T-cell (primary cell): ENCODE data around the gene FRMPD1. TPM values are rescaled to one million over a fixed set of nuclear protein-coding genes. Genes with fewer than 3 reads are reported as not detected.

Experiments used
- ATAC-seq, 4 experiments: fragments of 200-7000 bp in 3 of 4; fragments of 150-1000 bp in 1 of 4; cut with Tn5 transposase; replicated peaks in 1 of 4; 1 replicate in 3 of 4; 2 replicates in 1 of 4; pipeline ENCODE4 v1.10.0; 2021; ENCODE audit warnings: moderate library complexity in 3 of 4, mild to moderate bottlenecking in 2 of 4, moderate number of reproducible peaks in 1 of 4
- CTCF ChIA-PET, 2 donors: fragments of 300-600 bp; sonication (Branson Sonifier 250); formaldehyde crosslinking; loops; one replicate each; lab custom pipeline; 2022; ENCODE audit warnings: antibody characterized with exemption in 2 of 2; lab: Charles Lee
- POLR2A ChIA-PET, 2 donors: fragments of 300-600 bp; sonication (Branson Sonifier 250); formaldehyde crosslinking; loops; one replicate each; lab custom pipeline; 2022; ENCODE audit warnings: antibody characterized with exemption in 2 of 2; lab: Charles Lee
- DNase-seq, 35 experiments: peaks; one replicate each; pipeline versions ENCODE4 v3.0.0 to v3.0.0-alpha.2; 2013 to 2023
- H3K27ac ChIP-seq: one replicate; pipeline ENCODE4 v1.5.1; 2013; ENCODE audit warnings: low read length
- H3K27me3 ChIP-seq, 2 experiments: replicated peaks in 1 of 2; 1 replicate in 1 of 2; 2 replicates in 1 of 2; pipeline versions ENCODE4 v1.6.1 to v1.7.0; 2013; ENCODE audit warnings: low read length in 1 of 2, mixed read lengths in 1 of 2; ENCODE audit not compliant: control insufficient read depth in 2 of 2, insufficient read depth in 2 of 2; ENCODE audit errors: extremely low read depth in 1 of 2
- H3K36me3 ChIP-seq, 2 donors: 1 replicate in 1 of 2; 2 replicates in 1 of 2; pipeline versions ENCODE4 v1.6.1 to v1.7.0; 2013; ENCODE audit warnings: low read length in 1 of 2; ENCODE audit not compliant: control insufficient read depth in 2 of 2, insufficient read depth in 1 of 2; ENCODE audit errors: extremely low read depth in 1 of 2
- H3K4me1 ChIP-seq, 2 experiments: 1 replicate in 1 of 2; 2 replicates in 1 of 2; pipeline versions ENCODE4 v1.6.1 to v1.7.0; 2013; ENCODE audit warnings: low read length in 2 of 2, mixed read lengths in 1 of 2; ENCODE audit not compliant: insufficient read depth in 2 of 2, control insufficient read depth in 1 of 2; ENCODE audit errors: extremely low read depth in 1 of 2
- H3K4me3 ChIP-seq, 2 donors: 1 replicate in 1 of 2; 2 replicates in 1 of 2; pipeline versions ENCODE4 v1.5.1 to v1.7.0; 2013; ENCODE audit warnings: mild to moderate bottlenecking in 2 of 2, low read length in 1 of 2, moderate library complexity in 1 of 2; ENCODE audit not compliant: control insufficient read depth in 1 of 2; ENCODE audit errors: extremely low read depth in 1 of 2
- H3K9me3 ChIP-seq: 2 replicates; pipeline ENCODE4 v1.7.0; 2013
- H3K27ac Mint-ChIP-seq, 2 donors: one replicate each; pipeline ENCODE4 v1.8.0; 2020 to 2021; ENCODE audit warnings: mild to moderate bottlenecking in 2 of 2, mixed read lengths in 2 of 2
- H3K27me3 Mint-ChIP-seq, 2 donors: one replicate each; pipeline ENCODE4 v1.8.0; 2021 to 2022; ENCODE audit warnings: mixed read lengths in 2 of 2
- H3K36me3 Mint-ChIP-seq: one replicate; pipeline ENCODE4 v1.8.0; 2021; ENCODE audit warnings: mixed read lengths
- H3K4me1 Mint-ChIP-seq, 3 donors: one replicate each; pipeline ENCODE4 v1.8.0; 2020 to 2022; ENCODE audit warnings: mixed read lengths in 3 of 3, mild to moderate bottlenecking in 1 of 3
- H3K4me3 Mint-ChIP-seq, 3 donors: one replicate each; pipeline ENCODE4 v1.8.0; 2020 to 2022; ENCODE audit warnings: mild to moderate bottlenecking in 3 of 3, mixed read lengths in 3 of 3, moderate library complexity in 3 of 3
- H3K9me3 Mint-ChIP-seq, 3 donors: one replicate each; pipeline ENCODE4 v1.8.0; 2020 to 2022; ENCODE audit warnings: mixed read lengths in 3 of 3
- WGBS: methylation state at CpG from one replicate; pipeline ENCODE4 v1.1.5; 2013; ENCODE audit warnings: missing lambda C conversion rate; ENCODE audit not compliant: insufficient coverage; 5-methylcytosine and 5-hydroxymethylcytosine counted together
- total RNA-seq, 35 experiments: library from RNA in 6 of 35; stranded (reverse) in 6 of 35; fragments of 120-200 nt in 1 of 35; gene quantifications; one replicate each; pipeline versions ENCODE4 v1.2.1 to v1.2.4 and lab custom pipeline; 2013 to 2026

Gene FRMPD1
- total RNA-seq, 5 donors from 2014 or later (not counting 1 experiment from before 2014, with no cell fraction given): not detected

DNA sequence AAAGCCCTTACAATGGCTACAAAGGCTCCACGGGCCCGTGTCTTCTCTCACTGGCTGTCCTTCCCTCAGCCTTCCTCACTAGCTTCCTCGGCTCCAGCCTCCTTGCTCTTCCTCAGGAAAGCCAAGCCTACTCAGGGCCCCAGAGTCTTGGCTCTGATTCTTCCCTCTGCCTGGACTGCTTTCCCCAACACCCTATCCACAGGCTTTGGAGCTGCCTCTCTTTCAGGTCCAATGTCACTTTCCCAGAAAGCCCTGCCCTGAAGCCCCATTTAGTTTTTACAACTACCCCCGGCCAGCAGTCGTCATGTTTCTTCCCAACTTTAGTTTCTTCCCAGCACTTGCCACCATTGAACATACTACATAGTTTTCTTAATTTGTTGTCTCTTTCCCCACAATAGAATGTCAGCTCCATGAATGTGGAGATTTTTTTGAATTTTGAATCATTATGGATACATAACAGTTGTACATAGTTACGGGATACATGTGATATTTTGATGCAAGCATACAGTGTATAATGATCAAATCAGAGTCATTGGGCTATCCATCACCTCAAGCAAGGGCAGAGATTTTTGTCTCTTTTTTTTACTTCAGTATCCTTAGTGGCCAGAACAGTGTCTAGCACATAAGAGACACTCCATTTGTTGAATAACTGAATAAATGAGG is 40.9 kb upstream of the FRMPD1 start:
- no peak overlapping the region for H3K4me3 ChIP-seq
- 58% methylated on average over 3 of the region's 6 CpGs for WGBS
- DNase-seq: no peak
- no peaks in the 10 kb centered on the region for H3K36me3 ChIP-seq
- Mint-ChIP-seq H3K4me1 (no peaks in the 10 kb centered on the region), H3K27ac (no peak overlapping the region), H3K27me3 (peaks cover 11 to 17% of the 10 kb centered on the region in 2 donors), H3K36me3 (no peaks in the 10 kb centered on the region), H3K9me3 (no peaks in the 10 kb centered on the region), H3K4me3 (no peak overlapping the region)
- ChIA-PET POLR2A (no interaction called here), CTCF (no interaction called here)
- ATAC-seq: no peak
- H3K9me3 ChIP-seq: no peaks in the 10 kb centered on the region
- no peak overlapping the region for H3K27ac ChIP-seq
- no peaks in the 10 kb centered on the region for H3K4me1 ChIP-seq
- peaks cover 0 to 10% of the 10 kb centered on the region in 2 experiments for H3K27me3 ChIP-seq

DNA sequence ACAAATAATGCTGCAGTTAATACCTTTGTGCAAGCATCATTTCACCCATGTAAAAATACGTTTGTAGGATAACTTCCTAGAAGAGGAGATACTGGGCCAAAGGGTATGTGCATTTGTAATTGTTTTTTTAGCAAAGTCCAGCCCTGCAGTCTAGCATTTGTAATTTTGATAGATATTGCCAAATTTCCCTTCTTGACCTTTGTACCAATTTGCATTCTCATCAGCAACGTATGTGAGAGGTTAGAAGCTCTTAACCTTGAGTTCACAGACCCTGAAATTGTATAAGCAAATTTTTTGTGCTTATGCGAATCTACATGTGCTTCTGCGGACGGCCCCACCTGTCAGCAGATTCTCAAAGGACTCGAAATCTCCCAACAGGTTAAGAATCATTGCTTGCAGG is 39.7 kb upstream of the FRMPD1 start:
- no peaks in the 10 kb centered on the region for H3K9me3 Mint-ChIP-seq
- H3K4me1 ChIP-seq: no peaks in the 10 kb centered on the region
- H3K27me3 Mint-ChIP-seq: peaks cover 11 to 17% of the 10 kb centered on the region in 2 donors
- no peaks in the 10 kb centered on the region for H3K9me3 ChIP-seq
- WGBS: no CpG with 5 or more reads among the region's 6 CpGs
- H3K36me3 Mint-ChIP-seq: no peaks in the 10 kb centered on the region
- no peak overlapping the region for H3K4me3 Mint-ChIP-seq
- H3K4me1 Mint-ChIP-seq: no peaks in the 10 kb centered on the region
- no peaks in the 10 kb centered on the region for H3K36me3 ChIP-seq
- H3K27me3 ChIP-seq: peaks cover 0 to 6% of the 10 kb centered on the region in 2 experiments
- ChIA-PET CTCF (interaction anchor here in 1 of 2 donors (1.0 kb wide), 1 partner anchor 8 kb away, joined by 4 read pairs; no protein-coding TSS in a partner anchor), POLR2A (no interaction called here)
- no peak overlapping the region for H3K27ac ChIP-seq
- ATAC-seq: no peak
- DNase-seq: no peak
- H3K4me3 ChIP-seq: no peak overlapping the region
- no peak overlapping the region for H3K27ac Mint-ChIP-seq

DNA sequence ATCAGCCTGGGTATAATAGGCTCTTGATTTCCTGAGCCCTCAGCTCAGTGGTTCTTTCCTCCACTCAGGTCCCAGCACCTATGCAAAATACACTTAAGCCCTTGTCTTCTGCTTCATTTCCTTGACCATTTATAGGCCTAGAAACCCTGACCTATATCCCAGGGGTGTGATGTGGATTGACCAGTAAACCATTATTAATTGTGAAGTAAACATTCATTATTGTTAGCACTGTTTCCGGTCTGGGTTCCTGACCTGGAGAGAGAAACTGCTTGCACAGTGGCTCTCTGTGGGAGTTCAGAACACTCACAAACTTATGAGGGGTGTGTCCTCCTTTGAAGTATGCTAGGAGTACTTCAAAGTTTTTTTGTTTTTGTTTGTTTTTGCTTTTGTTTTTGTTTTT is 38.8 kb upstream of the FRMPD1 start:
- no peak overlapping the region for H3K4me3 ChIP-seq
- ChIA-PET CTCF (interaction anchor here (0.5 to 1.0 kb wide), 2 partner anchors 8 to 18 kb away, joined by 3 to 4 read pairs; no protein-coding TSS in a partner anchor), POLR2A (no interaction called here)
- H3K9me3 ChIP-seq: no peaks in the 10 kb centered on the region
- H3K27ac ChIP-seq: no peak overlapping the region
- Mint-ChIP-seq H3K4me3 (no peak overlapping the region), H3K9me3 (no peaks in the 10 kb centered on the region), H3K4me1 (no peaks in the 10 kb centered on the region), H3K36me3 (no peaks in the 10 kb centered on the region), H3K27me3 (peaks cover 11 to 17% of the 10 kb centered on the region in 2 donors), H3K27ac (no peak overlapping the region)
- peaks cover 0 to 5% of the 10 kb centered on the region in 2 experiments for H3K27me3 ChIP-seq
- H3K4me1 ChIP-seq: no peaks in the 10 kb centered on the region
- DNase-seq (no peak), ATAC-seq (no peak)
- H3K36me3 ChIP-seq: no peaks in the 10 kb centered on the region
- WGBS: no CpG with 5 or more reads among the region's 1 CpG

DNA sequence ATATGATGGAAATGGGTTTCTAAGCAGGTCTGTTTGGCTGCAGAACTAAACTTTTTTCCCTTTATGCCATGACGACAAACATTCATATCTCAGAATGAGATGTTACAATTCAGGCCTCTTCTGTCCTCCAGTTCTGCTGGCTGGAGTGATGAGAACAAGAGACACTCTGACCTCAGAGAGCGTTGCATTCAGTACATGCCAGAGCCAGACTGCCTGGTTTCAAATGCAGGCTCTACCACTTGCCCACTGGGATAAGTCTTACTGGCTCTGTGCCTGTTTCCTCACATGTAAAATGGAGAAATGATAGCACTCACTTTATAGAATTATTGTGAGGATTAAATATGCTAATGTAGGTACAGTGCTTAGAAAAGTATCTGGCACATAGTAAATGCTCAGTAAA is 33.6 kb upstream of the FRMPD1 start:
- WGBS: 75% methylated on average over 2 of the region's 2 CpGs
- no peaks in the 10 kb centered on the region for H3K36me3 Mint-ChIP-seq

DNA sequence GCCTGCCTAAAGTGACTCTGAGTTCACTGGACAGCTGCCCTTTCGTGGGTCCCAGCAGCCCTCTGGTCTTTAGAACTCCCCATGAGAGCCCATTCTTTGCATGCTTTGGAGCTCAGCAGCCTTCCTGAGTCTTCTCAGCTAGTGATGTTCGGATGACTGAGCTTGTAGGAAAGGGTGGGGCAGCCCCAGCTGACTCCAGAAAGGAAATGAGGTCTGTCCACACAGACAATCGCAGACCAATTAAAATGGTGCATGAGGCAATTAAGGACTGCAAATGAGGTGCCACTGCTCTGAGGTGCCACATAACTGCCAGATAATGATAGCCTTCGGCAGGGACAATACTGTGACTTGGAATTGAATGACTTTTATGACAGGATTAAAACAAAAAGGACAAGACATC is 32.9 kb upstream of the FRMPD1 start:
- CTCF ChIA-PET: no interaction called here
- POLR2A ChIA-PET: no interaction called here
- Mint-ChIP-seq H3K9me3 (no peaks in the 10 kb centered on the region), H3K36me3 (no peaks in the 10 kb centered on the region), H3K4me1 (no peaks in the 10 kb centered on the region), H3K27me3 (peaks cover 0 to 14% of the 10 kb centered on the region in 2 donors), H3K4me3 (no peak overlapping the region), H3K27ac (no peak overlapping the region)
- DNase-seq (no peak), ATAC-seq (no peak)
- H3K4me1 ChIP-seq: no peaks in the 10 kb centered on the region
- H3K36me3 ChIP-seq: no peaks in the 10 kb centered on the region
- H3K9me3 ChIP-seq: no peaks in the 10 kb centered on the region
- 32% methylated on average over 3 of the region's 4 CpGs for WGBS
- no peak overlapping the region for H3K27ac ChIP-seq
- no peak overlapping the region for H3K4me3 ChIP-seq
- no peaks in the 10 kb centered on the region for H3K27me3 ChIP-seq

More for the DNA sequence above, 33.6 kb upstream of the FRMPD1 start:
- ATAC-seq (no peak), DNase-seq (no peak)
- no peaks in the 10 kb centered on the region for H3K4me1 Mint-ChIP-seq
- no peaks in the 10 kb centered on the region for H3K27me3 ChIP-seq
- no peak overlapping the region for H3K4me3 Mint-ChIP-seq
- CTCF ChIA-PET: no interaction called here
- no peaks in the 10 kb centered on the region for H3K36me3 ChIP-seq
- POLR2A ChIA-PET: no interaction called here
- peaks cover 0 to 14% of the 10 kb centered on the region in 2 donors for H3K27me3 Mint-ChIP-seq
- no peak overlapping the region for H3K27ac ChIP-seq
- H3K27ac Mint-ChIP-seq: no peak overlapping the region
- H3K4me1 ChIP-seq: no peaks in the 10 kb centered on the region
- no peak overlapping the region for H3K4me3 ChIP-seq
- H3K9me3 Mint-ChIP-seq: no peaks in the 10 kb centered on the region
- H3K9me3 ChIP-seq: no peaks in the 10 kb centered on the region

DNA sequence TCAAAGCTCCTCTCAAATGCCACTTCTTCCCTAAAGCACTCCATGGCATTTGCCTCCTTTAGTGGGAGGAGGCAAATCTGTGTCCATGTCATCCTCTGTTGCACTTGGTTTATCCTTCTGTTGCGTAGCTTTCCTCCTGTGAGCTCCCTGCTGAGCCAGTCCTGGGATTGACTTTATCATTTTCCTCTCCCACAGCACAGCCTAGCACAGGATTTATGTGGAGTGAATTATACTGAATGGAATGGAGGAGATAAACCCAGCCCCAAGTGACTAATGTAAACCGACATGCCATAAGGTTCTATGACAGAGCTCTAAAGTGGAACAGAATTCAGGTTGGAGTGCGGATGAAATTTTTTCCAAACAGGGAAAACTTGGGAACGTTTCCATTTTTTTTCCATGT is 31.9 kb upstream of the FRMPD1 start:
- no peaks in the 10 kb centered on the region for H3K4me1 Mint-ChIP-seq
- ChIA-PET CTCF (no interaction called here), POLR2A (no interaction called here)

More for the DNA sequence above, 31.9 kb upstream of the FRMPD1 start:
- WGBS: no CpG with 5 or more reads among the region's 4 CpGs
- H3K9me3 ChIP-seq: no peaks in the 10 kb centered on the region
- DNase-seq: no peak
- Mint-ChIP-seq H3K36me3 (no peaks in the 10 kb centered on the region), H3K27me3 (peaks cover 2 to 13% of the 10 kb centered on the region in 2 donors), H3K27ac (no peak overlapping the region), H3K9me3 (no peaks in the 10 kb centered on the region), H3K4me3 (no peak overlapping the region)
- no peak overlapping the region for H3K4me3 ChIP-seq
- no peak for ATAC-seq
- H3K4me1 ChIP-seq: no peaks in the 10 kb centered on the region
- no peak overlapping the region for H3K27ac ChIP-seq
- no peaks in the 10 kb centered on the region for H3K27me3 ChIP-seq
- H3K36me3 ChIP-seq: no peaks in the 10 kb centered on the region
